Pancreas (tissue), 10 donors: ENCODE data around the gene GGA1. TPM values are rescaled to one million over a fixed set of nuclear protein-coding genes. Genes with fewer than 3 reads are reported as not detected.

Experiments
- ATAC-seq, 4 donors: fragments of 200-7000 bp; cut with Tn5 transposase; one replicate each; pipeline versions ENCODE4 v1.8.0 to v1.9.1; 2020; ENCODE audit warnings: mild to moderate bottlenecking in 4 of 4, moderate library complexity in 4 of 4
- DNase-seq, 6 donors: peaks; one replicate each; pipeline ENCODE4 v3.0.0-alpha.2; 2020
- FAIRE-seq: peaks from 2 replicates; lab custom pipeline; 2012; peaks lifted over from hg19 to GRCh38; lab: Jason Lieb, UNC
- H3K27ac ChIP-seq, 4 donors: fragments of 200-600 bp; sonication (generic); 1 replicate in 3 of 4; 2 replicates in 1 of 4; pipeline versions ENCODE4 v1.5.0 to v1.8.0; 2020
- H3K27me3 ChIP-seq, 4 donors: fragments of 200-600 bp; one replicate each; pipeline ENCODE4 v1.8.0; 2021
- H3K36me3 ChIP-seq, 3 donors: fragments of 200-600 bp; sonication (generic) in 1 of 3; one replicate each; pipeline versions ENCODE4 v1.5.0 to v1.8.0; 2020 to 2021
- H3K4me1 ChIP-seq, 3 donors: fragments of 200-600 bp; one replicate each; pipeline ENCODE4 v1.8.0; 2021
- H3K4me3 ChIP-seq, 4 donors: fragments of 200-600 bp; sonication (generic) in 2 of 4; one replicate each; pipeline versions ENCODE4 v1.5.0 to v1.8.0; 2020 to 2021
- H3K9me3 ChIP-seq, 4 donors: fragments of 200-600 bp; one replicate each; pipeline ENCODE4 v1.8.0; 2021
- CTCF ChIP-seq, 4 donors: fragments of 200-600 bp; sonication (generic) in 3 of 4; IDR thresholded peaks; one replicate each; pipeline versions ENCODE4 v1.5.0 to v1.8.0; 2021; ENCODE audit warnings: antibody characterized with exemption in 4 of 4
- WGBS, 2 donors: extraction: QIAGEN DNeasy Blood & Tissue Kit; methylation state at CpG; one replicate each; pipeline ENCODE4 v1.1.7; 2013; 5-methylcytosine and 5-hydroxymethylcytosine counted together
- intact Hi-C, 3 donors: fragments of 100-400 bp; cut with DNase I; formaldehyde crosslinking; loops; one replicate each; pipeline versions ENCODE4 v1.11.1 to v1.14.2; 2022
- polyA plus RNA-seq, 2 donors: library from polyadenylated mRNA; stranded (reverse); fragments of 200-250 nt; gene quantifications; one replicate each; pipeline ENCODE4 v1.2.3, GENCODE V29; 2013
- total RNA-seq, 6 donors: library from RNA; stranded (reverse); fragmentation: NEBNext Ultra II Directional in 4 of 6; extraction: Animal tissue kit (Norgen Biotek cat#: 25700) in 4 of 6; gene quantifications; one replicate each; pipeline versions ENCODE4 v1.2.1 to v1.2.4, GENCODE V29; 2021 to 2023
- donor health status: healthy with polysubstance abuse.
- donor health status: DM: no; HTN: no; CAD: no; lungs with moderate emphysema.
- donor health status: DM: no; HTN: no; CAD: no.
- donor health status: control.
- donor health status: control.
- donor health status: Bipolar disorder and iron deficiency.
- donor health status: DM: yes; HTN: yes; CAD: no.
- donor health status: DM: no; HTN: no; CAD: no.
- donor health status: DM: no; HTN: no; CAD: no.
- donor health status: DM: yes; HTN: yes; CAD: no.

The GGA1 gene
- total and polyA plus RNA-seq, 8 donors, result 17.9 to 84.9 (median 23.9) TPM

GRCh38 chr22:37674951-37675929 lies 66.6 kb downstream of the GGA1 start, which contains the start of gene LGALS1:
Gene LGALS1 (plus strand): TSS chr22:37675636. CDS start chr22:37675703, 67 bp downstream.
- Histone ChIP-seq H3K9me3 (no peaks in the 10 kb centered on the region), H3K36me3 (no peaks in the 10 kb centered on the region), H3K27ac (peak within 1 kb of the TSS; percentile 3 to 87 (median 68)), H3K4me3 (peak within 1 kb of the TSS; percentile 36 to 63 (median 48)), H3K27me3 (no peaks in the 10 kb centered on the region), H3K4me1 (peaks cover 0 to 29% (median 14%) of the 10 kb centered on the region in 3 donors)
- 21 to 28% methylated on average over 34 of the region's 34 CpGs for WGBS, 2 donors
- no peak for TF ChIP-seq CTCF (IDR thresholded peaks at IDR 0.05)
- ATAC-seq (peak; percentile 58 to 85 (median 72)), DNase-seq (peak; percentile 64 to 94 (median 86)), FAIRE-seq (peak; percentile 75)
- intact Hi-C loops, result no loop called here

- Histone ChIP-seq H3K4me1 (peaks cover 0 to 29% (median 14%) of the 10 kb centered on the region in 3 donors), H3K27me3 (no peaks in the 10 kb centered on the region), H3K4me3 (peak overlapping the region; percentile 36 to 63 (median 48)), H3K27ac (peak overlapping the region; percentile 3 to 87 (median 64)), H3K9me3 (no peaks in the 10 kb centered on the region), H3K36me3 (no peaks in the 10 kb centered on the region)
- 22 to 27% methylated on average over 16 of the region's 17 CpGs for WGBS, 2 donors
- intact Hi-C loops, result no loop called here
- ATAC-seq (peak; percentile 13 to 24 (median 16)), DNase-seq (peak in 4 of 6 donors; percentile 45 to 57 (median 52)), FAIRE-seq (no peak)
- TF ChIP-seq CTCF (IDR thresholded peaks at IDR 0.05), result no peak
These were observed 67.5 kb downstream of the GGA1 start for GRCh38 chr22:37675930-37676735.

GRCh38 chr22:37676736-37677492 lies 68.3 kb downstream of the GGA1 start:
- no peaks in the 10 kb centered on the region for H3K36me3 ChIP-seq
- H3K4me3 ChIP-seq, result peak overlapping the region; percentile 36 to 63 (median 48)
- no peaks in the 10 kb centered on the region for H3K9me3 ChIP-seq
- no peak for FAIRE-seq
- peak; percentile 83 to 87 (median 86) for DNase-seq
- intact Hi-C loops, result no loop called here
- peak; percentile 73 to 81 (median 78) for ATAC-seq
- WGBS, 2 donors, result 3 to 4% methylated on average over 39 to 42 of the region's 42 CpGs
- no peaks in the 10 kb centered on the region for H3K27me3 ChIP-seq
- H3K4me1 ChIP-seq, result peaks cover 0 to 29% (median 14%) of the 10 kb centered on the region in 3 donors
- H3K27ac ChIP-seq, result peak overlapping the region; percentile 18 to 87 (median 64)
- TF ChIP-seq CTCF (IDR thresholded peaks at IDR 0.05), result no peak

GRCh38 chr22:37677493-37677974 lies 68.9 kb downstream of the GGA1 start:
- no peak for FAIRE-seq
- ATAC-seq, result no peak
- no peaks in the 10 kb centered on the region for H3K9me3 ChIP-seq
- no peak for DNase-seq
- intact Hi-C loops, result no loop called here
- no peaks in the 10 kb centered on the region for H3K27me3 ChIP-seq
- WGBS, 2 donors, result 47 to 48% methylated on average over 15 of the region's 15 CpGs
- H3K4me3 ChIP-seq, result peak overlapping the region; percentile 36 to 63 (median 48)
- H3K36me3 ChIP-seq, result no peaks in the 10 kb centered on the region
- H3K27ac ChIP-seq, result peak overlapping the region in 2 of 4 donors; percentile 29 to 87
- no peak for TF ChIP-seq CTCF (IDR thresholded peaks at IDR 0.05)
- H3K4me1 ChIP-seq, result peaks cover 0 to 29% (median 14%) of the 10 kb centered on the region in 3 donors
